Upper lobe of left lung (tissue), 4 donors: Measurements from ENCODE around the gene KCNK13.

Experiments
- EP300 ChIP-seq, 4 donors: sonication (generic); formaldehyde crosslinking; IDR thresholded peaks; one replicate each; pipeline ENCODE4 v1.5.1; 2017; ENCODE audit warnings: antibody characterized with exemption in 4 of 4, control low read depth in 2 of 4
- POLR2A ChIP-seq, 4 donors: fragments of 450-650 bp; IDR thresholded peaks; one replicate each; pipeline ENCODE4 v1.5.1; 2016 to 2017; ENCODE audit warnings: antibody characterized with exemption in 4 of 4, mild to moderate bottlenecking in 2 of 4
- POLR2AphosphoS5 ChIP-seq, 2 donors: sonication (generic); formaldehyde crosslinking; IDR thresholded peaks; one replicate each; pipeline ENCODE4 v1.5.1; 2017; ENCODE audit warnings: antibody characterized with exemption in 2 of 2
- TF ChIP-seq, protein P1 (sequence below), 6 experiments: fragments of 450-650 bp in 4 of 6; fragments of 200-600 bp in 2 of 6; sonication (generic) in 2 of 6; IDR thresholded peaks; one replicate each; pipeline ENCODE4 v1.5.1; 2016 to 2019; ENCODE audit warnings: antibody characterized with exemption in 6 of 6

DNA sequence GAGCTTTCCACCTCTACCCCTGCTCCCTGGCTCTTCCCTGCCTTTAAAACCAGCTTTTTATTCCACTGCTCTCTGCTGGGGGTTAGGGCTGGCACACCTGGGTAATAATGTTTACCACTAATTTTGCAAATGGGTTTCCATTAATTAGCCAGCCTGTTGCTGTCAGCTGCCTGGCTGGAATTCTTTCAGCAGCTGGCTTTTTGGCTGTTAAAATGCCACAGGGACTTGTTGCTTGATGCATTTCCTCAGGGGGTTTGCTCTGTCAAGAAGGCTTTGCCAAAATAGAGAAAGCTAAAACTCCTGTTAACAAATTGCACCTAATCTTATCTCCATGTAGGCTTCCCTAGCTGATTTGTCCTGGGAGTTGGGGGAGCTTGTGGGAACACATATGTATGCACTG is 142.7 kb downstream of the KCNK13 start:
- TF ChIP-seq, protein P1, sequence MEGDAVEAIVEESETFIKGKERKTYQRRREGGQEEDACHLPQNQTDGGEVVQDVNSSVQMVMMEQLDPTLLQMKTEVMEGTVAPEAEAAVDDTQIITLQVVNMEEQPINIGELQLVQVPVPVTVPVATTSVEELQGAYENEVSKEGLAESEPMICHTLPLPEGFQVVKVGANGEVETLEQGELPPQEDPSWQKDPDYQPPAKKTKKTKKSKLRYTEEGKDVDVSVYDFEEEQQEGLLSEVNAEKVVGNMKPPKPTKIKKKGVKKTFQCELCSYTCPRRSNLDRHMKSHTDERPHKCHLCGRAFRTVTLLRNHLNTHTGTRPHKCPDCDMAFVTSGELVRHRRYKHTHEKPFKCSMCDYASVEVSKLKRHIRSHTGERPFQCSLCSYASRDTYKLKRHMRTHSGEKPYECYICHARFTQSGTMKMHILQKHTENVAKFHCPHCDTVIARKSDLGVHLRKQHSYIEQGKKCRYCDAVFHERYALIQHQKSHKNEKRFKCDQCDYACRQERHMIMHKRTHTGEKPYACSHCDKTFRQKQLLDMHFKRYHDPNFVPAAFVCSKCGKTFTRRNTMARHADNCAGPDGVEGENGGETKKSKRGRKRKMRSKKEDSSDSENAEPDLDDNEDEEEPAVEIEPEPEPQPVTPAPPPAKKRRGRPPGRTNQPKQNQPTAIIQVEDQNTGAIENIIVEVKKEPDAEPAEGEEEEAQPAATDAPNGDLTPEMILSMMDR (IDR thresholded peaks at IDR 0.05): no peak
- no peak for TF ChIP-seq POLR2A (IDR thresholded peaks at IDR 0.05)
- TF ChIP-seq POLR2AphosphoS5 (IDR thresholded peaks at IDR 0.05): no peak
- TF ChIP-seq EP300 (IDR thresholded peaks at IDR 0.05): no peak
